ENCODE results near the gene CIRBP.
A peak's percentile ranks its signal among the peaks of the same experiment; 100 is the strongest.

The CIRBP gene

DNA sequence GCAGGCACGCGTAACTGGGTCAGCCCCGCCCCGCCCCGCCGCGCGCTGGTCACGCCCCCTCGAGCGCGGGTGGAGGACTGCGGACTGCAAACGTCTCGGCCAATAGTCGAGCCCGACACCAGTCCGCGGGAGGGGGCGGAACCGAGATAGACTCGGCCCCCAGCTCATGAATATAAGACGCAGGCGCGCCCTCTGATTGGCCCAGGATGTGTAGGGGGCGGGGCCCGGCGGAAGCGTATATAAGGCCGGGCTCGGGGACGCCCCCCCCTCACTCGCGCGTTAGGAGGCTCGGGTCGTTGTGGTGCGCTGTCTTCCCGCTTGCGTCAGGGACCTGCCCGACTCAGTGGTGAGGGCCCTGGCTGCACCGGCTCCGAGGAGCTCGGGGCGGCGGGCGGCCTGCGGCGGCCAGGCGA lies at the start of gene CIRBP:
CIRBP (plus strand) TSS at position 268 of the 413 bp plus-strand sequence. CDS start 1,602 bp downstream, outside the sequence.
- DNase-seq (ENCODE audit: insufficient read length, low spot score) (peak; percentile 98), FAIRE-seq (no peak)
- TF ChIP-seq, protein P1, sequence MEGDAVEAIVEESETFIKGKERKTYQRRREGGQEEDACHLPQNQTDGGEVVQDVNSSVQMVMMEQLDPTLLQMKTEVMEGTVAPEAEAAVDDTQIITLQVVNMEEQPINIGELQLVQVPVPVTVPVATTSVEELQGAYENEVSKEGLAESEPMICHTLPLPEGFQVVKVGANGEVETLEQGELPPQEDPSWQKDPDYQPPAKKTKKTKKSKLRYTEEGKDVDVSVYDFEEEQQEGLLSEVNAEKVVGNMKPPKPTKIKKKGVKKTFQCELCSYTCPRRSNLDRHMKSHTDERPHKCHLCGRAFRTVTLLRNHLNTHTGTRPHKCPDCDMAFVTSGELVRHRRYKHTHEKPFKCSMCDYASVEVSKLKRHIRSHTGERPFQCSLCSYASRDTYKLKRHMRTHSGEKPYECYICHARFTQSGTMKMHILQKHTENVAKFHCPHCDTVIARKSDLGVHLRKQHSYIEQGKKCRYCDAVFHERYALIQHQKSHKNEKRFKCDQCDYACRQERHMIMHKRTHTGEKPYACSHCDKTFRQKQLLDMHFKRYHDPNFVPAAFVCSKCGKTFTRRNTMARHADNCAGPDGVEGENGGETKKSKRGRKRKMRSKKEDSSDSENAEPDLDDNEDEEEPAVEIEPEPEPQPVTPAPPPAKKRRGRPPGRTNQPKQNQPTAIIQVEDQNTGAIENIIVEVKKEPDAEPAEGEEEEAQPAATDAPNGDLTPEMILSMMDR (IDR thresholded peaks at IDR 0.05; ENCODE audit: insufficient read depth, missing control alignments), result no peak

DNA sequence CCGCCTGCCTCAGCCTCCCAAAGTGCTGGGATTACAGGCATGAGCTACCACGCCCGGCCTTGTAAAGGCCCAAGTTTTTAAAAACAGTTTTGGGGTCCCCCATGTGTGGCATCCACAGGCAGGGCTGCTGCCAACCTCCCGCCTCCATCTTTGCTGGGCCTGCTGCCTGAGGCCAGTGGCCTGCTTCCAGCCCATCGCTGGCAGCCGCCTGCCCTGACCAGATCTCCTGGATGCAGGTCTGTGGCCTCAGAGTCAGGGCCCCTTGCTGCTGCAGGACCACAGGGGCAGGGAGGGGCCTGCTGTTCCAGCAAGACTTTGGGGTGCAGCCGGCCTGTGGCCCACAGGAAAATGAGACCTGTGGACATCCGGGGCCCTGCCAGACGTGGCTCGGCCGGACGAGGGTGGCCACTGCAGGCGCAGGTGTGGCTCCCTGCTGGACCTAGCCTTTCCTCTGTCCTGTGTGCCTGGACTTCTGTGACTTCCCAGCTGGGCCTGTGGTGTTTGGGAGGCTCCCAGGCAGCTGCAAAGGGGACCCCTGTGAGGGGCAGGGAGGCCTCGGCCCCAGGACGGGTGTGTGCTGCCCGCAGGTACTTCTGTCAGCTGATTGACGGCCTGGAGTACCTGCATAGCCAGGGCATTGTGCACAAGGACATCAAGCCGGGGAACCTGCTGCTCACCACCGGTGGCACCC lies 49.2 kb upstream of the CIRBP start:
- TF ChIP-seq, protein P1 (IDR thresholded peaks at IDR 0.05; ENCODE audit: insufficient read depth, missing control alignments), result no peak
- FAIRE-seq, result no peak
- no peak for DNase-seq (ENCODE audit: insufficient read length, low spot score)

DNA sequence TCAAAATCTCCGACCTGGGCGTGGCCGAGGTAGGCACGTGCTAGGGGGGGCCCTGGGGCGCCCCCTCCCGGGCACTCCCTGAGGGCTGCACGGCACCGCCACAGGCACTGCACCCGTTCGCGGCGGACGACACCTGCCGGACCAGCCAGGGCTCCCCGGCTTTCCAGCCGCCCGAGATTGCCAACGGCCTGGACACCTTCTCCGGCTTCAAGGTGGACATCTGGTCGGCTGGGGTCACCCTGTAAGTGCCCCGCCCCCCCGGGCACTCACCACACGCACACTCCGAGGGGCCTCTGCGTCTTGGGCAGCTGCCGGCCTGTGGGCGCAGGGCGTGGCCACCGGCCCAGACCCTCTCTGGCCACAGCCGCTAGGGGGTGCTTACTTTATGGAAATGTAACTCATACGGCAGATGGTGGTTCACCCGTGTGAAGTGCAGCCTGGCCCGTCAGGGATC lies 48.6 kb upstream of the CIRBP start:
- no peak for DNase-seq (ENCODE audit: insufficient read length, low spot score)
- TF ChIP-seq, protein P1 (IDR thresholded peaks at IDR 0.05; ENCODE audit: insufficient read depth, missing control alignments), result peak; percentile 11

DNA sequence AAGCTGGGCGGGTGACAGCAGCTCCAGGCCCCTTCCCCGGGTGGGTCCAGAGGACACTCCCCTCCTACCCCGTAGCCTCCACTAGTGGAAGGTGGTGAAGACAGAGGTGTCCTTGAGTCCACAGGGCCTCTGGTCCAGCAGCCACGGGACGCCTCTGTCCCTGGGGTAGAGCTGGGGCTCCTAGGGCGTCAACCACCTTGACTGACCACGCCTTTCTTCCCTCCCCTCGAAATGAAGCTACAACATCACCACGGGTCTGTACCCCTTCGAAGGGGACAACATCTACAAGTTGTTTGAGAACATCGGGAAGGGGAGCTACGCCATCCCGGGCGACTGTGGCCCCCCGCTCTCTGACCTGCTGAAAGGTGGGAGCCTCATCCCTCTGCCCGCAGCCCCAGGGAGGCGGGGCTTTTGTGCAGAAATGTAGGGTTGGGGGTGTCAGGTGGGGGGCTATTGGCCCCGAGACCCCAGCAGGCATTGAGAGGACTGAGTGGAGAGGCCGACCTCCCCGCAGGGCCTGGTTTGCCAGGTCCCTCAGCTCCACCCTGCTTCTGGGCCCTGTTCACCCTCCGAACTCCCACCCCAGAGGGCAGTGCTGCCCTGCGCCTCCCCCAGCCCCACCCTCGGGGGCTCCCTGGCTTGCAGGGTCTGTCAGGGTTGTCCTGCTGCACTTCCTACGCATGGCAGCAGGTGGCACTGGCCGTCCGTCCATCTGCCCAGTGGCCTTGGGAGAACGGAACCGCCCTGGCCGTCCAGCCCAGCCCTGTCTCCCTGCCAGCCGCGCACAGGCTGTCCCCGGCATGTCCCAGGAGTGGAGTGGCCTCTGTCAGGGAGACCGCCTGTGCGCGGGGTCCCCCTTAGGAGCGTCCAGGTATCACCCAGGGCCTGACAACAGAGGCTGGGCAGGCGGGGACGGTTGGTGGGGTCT lies 47.9 kb upstream of the CIRBP start:
- TF ChIP-seq, protein P1 (IDR thresholded peaks at IDR 0.05; ENCODE audit: insufficient read depth, missing control alignments), result peak; percentile 28
- no peak for FAIRE-seq
- no peak for DNase-seq (ENCODE audit: insufficient read length, low spot score)

More for the DNA sequence above, 48.6 kb upstream of the CIRBP start:
- no peak for FAIRE-seq

DNA sequence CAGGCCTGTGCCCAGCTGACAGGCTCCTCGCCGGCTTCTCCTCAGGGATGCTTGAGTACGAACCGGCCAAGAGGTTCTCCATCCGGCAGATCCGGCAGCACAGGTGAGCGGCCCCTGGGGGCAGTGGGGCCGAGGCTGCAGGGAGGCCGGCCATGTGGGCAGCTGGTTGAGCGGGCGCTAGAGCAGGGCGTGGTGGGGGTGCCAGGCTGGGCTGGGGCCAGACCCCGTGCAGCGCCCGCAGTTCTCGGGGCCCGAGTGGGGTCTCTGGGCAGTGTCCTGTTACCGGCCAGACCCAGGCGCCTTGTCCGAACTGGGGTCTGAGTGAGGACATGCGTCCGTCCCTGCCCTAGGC lies 47.3 kb upstream of the CIRBP start:
- no peak for FAIRE-seq
- TF ChIP-seq, protein P1 (IDR thresholded peaks at IDR 0.05; ENCODE audit: insufficient read depth, missing control alignments), result no peak
- no peak for DNase-seq (ENCODE audit: insufficient read length, low spot score)

DNA sequence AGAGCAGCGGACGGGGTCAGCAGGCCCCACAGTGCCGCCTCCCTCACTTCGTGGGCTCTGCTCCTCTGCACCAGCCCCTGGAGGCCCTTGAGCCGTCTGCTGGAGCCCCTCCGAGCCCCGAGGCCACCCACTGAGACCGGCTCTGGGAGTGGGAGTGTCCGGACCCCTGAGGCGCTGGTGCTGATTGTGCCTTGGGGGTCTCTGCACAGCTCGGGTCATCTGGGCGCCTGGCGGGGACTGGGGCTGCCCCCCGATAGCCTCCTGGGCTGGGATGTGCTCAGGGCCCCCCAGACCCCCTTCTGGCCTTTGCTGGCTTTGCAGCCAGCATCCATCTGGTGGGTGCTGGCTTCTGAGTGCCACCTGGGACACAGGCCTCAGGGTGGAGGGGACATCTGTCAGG lies 46.7 kb upstream of the CIRBP start:
- no peak for FAIRE-seq
- DNase-seq (ENCODE audit: insufficient read length, low spot score), result no peak

More for the DNA sequence above, 46.7 kb upstream of the CIRBP start:
- TF ChIP-seq, protein P1 (IDR thresholded peaks at IDR 0.05; ENCODE audit: insufficient read depth, missing control alignments), result no peak
